ENCODE measurements around the gene UNC80.

DNA sequence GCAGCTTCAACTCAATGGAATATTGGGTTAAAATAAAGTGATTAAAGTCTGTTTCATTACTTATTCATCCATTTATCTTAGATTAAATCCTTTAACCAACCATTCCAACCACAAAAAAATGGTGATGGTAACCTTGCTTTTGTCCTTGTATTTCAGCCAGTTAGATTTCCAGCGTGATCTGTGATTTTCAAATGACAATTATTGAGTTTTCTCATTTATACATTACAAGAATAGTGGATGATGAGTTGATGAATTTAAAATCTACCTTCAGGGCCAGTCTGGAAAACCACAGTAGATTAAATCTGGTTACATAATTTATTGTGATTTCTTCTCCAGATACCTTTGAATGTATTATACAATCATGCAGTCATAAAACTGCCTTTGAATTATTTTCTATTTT lies 29.7 kb upstream of the UNC80 start:
- TF ChIP-seq, protein P1, sequence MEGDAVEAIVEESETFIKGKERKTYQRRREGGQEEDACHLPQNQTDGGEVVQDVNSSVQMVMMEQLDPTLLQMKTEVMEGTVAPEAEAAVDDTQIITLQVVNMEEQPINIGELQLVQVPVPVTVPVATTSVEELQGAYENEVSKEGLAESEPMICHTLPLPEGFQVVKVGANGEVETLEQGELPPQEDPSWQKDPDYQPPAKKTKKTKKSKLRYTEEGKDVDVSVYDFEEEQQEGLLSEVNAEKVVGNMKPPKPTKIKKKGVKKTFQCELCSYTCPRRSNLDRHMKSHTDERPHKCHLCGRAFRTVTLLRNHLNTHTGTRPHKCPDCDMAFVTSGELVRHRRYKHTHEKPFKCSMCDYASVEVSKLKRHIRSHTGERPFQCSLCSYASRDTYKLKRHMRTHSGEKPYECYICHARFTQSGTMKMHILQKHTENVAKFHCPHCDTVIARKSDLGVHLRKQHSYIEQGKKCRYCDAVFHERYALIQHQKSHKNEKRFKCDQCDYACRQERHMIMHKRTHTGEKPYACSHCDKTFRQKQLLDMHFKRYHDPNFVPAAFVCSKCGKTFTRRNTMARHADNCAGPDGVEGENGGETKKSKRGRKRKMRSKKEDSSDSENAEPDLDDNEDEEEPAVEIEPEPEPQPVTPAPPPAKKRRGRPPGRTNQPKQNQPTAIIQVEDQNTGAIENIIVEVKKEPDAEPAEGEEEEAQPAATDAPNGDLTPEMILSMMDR (IDR thresholded peaks at IDR 0.05; ENCODE audit: poor library complexity, severe bottlenecking) = no peak
- TF ChIP-seq SMC3 (conservative IDR thresholded peaks at IDR 0.05; ENCODE audit: poor library complexity) = no peak
- TF ChIP-seq, protein P2, sequence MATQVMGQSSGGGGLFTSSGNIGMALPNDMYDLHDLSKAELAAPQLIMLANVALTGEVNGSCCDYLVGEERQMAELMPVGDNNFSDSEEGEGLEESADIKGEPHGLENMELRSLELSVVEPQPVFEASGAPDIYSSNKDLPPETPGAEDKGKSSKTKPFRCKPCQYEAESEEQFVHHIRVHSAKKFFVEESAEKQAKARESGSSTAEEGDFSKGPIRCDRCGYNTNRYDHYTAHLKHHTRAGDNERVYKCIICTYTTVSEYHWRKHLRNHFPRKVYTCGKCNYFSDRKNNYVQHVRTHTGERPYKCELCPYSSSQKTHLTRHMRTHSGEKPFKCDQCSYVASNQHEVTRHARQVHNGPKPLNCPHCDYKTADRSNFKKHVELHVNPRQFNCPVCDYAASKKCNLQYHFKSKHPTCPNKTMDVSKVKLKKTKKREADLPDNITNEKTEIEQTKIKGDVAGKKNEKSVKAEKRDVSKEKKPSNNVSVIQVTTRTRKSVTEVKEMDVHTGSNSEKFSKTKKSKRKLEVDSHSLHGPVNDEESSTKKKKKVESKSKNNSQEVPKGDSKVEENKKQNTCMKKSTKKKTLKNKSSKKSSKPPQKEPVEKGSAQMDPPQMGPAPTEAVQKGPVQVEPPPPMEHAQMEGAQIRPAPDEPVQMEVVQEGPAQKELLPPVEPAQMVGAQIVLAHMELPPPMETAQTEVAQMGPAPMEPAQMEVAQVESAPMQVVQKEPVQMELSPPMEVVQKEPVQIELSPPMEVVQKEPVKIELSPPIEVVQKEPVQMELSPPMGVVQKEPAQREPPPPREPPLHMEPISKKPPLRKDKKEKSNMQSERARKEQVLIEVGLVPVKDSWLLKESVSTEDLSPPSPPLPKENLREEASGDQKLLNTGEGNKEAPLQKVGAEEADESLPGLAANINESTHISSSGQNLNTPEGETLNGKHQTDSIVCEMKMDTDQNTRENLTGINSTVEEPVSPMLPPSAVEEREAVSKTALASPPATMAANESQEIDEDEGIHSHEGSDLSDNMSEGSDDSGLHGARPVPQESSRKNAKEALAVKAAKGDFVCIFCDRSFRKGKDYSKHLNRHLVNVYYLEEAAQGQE (IDR thresholded peaks at IDR 0.05; ENCODE audit: borderline replicate concordance) = no peak
- TF ChIP-seq RAD21 (conservative IDR thresholded peaks at IDR 0.05) = no peak
